Measurements from ENCODE around the gene CRTC3. TPM values are rescaled to one million over a fixed set of nuclear protein-coding genes. Genes with fewer than 3 reads are reported as not detected.

The CRTC3 gene
- total and polyA plus RNA-seq, 2 of the 13 experiments (the other 11 are each of a cell fraction or from before 2014, with no cell fraction given): 8.4 to 11.8 TPM

GRCh38 chr15:90691982-90692773 is 162.5 kb downstream of the CRTC3 start (continued):
- TF ChIP-seq ZFP36L1 (CRISPR knock-in tag; IDR thresholded peaks at IDR 0.05): no peak
- no peak for TF ChIP-seq KDM1A (CRISPR knock-in tag; IDR thresholded peaks at IDR 0.05)
- no peak for TF ChIP-seq PCBP2 (optimal IDR thresholded peaks at IDR 0.05; ENCODE audit: low read depth, low read length, poor library complexity, severe bottlenecking)
- TF ChIP-seq ZNF318 (CRISPR knock-in tag; IDR thresholded peaks at IDR 0.05): no peak
- no peak for TF ChIP-seq ZBTB26 (CRISPR knock-in tag; IDR thresholded peaks at IDR 0.05; ENCODE audit: borderline replicate concordance)
- TF ChIP-seq SRY (CRISPR knock-in tag; IDR thresholded peaks at IDR 0.05): no peak
- TF ChIP-seq UBTF (CRISPR knock-in tag; IDR thresholded peaks at IDR 0.05): no peak
- no peak for TF ChIP-seq SRSF1 (optimal IDR thresholded peaks at IDR 0.05; ENCODE audit: low read depth, low read length)
